ENCODE measurements around the gene S1PR4. TPM values are rescaled to one million over a fixed set of nuclear protein-coding genes. Genes with fewer than 3 reads are reported as not detected.
A peak's percentile ranks its signal among the peaks of the same experiment; 100 is the strongest.

Gene S1PR4
- total RNA-seq, 2 donors from 2014 or later = 1.2 to 6.4 TPM

- ATAC-seq (ENCODE audit: insufficient number of reproducible peaks, low FRiP score, low read depth) (no peak), DNase-seq (ENCODE audit: low spot score) (no peak)
- Histone ChIP-seq H3K27ac (no peak overlapping the region), H3K4me3 (no peak overlapping the region), H3K9me3 (no peaks in the 10 kb centered on the region), H3K27me3 (replicated peaks; ENCODE audit: insufficient read depth) (no peaks in the 10 kb centered on the region), H3K36me3 (no peaks in the 10 kb centered on the region), H3K4me1 (ENCODE audit: control insufficient read depth in 1 of 2, low read depth in 2 of 2) (peaks cover 0 to 5% of the 10 kb centered on the region in 2 donors)
- TF ChIP-seq CTCF (IDR thresholded peaks at IDR 0.05) = no peak
Observed at GRCh38 chr19:3160219-3160618, 18.4 kb upstream of the S1PR4 start.

DNA sequence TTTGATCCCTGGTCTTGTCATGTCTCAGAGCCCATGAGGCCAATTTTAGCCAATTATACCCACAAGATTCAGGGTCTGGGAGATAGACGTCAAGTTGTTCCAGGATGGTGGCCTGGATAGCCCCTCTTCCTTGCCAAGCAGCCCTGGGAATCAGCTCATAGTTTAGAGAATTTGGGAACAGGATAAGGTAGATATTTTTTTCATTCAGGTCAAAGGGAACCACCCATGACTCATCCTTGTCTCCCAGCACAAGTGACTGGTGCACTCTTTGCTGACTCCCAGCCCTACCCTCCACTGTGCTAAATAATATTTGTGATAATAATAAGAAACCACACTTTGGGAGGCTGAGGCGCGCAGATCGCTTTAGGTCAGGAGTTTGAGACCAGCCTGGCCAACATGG lies 17.1 kb upstream of the S1PR4 start:
- no peaks in the 10 kb centered on the region for H3K9me3 ChIP-seq
- no peak for ATAC-seq (ENCODE audit: insufficient number of reproducible peaks, low FRiP score, low read depth)
- H3K4me1 ChIP-seq (ENCODE audit: control insufficient read depth in 1 of 2, low read depth in 2 of 2) = no peaks in the 10 kb centered on the region
- H3K27ac ChIP-seq = no peak overlapping the region
- no peak for DNase-seq (ENCODE audit: low spot score)
- no peaks in the 10 kb centered on the region for H3K27me3 ChIP-seq (replicated peaks; ENCODE audit: insufficient read depth)
- H3K36me3 ChIP-seq = no peaks in the 10 kb centered on the region
- TF ChIP-seq CTCF (IDR thresholded peaks at IDR 0.05) = no peak
- H3K4me3 ChIP-seq = no peak overlapping the region

GRCh38 chr19:3162418-3163229 lies 15.9 kb upstream of the S1PR4 start:
- Histone ChIP-seq H3K4me1 (ENCODE audit: control insufficient read depth in 1 of 2, low read depth in 2 of 2) (no peaks in the 10 kb centered on the region), H3K27ac (no peak overlapping the region), H3K27me3 (replicated peaks; ENCODE audit: insufficient read depth) (no peaks in the 10 kb centered on the region), H3K4me3 (no peak overlapping the region), H3K9me3 (no peaks in the 10 kb centered on the region), H3K36me3 (no peaks in the 10 kb centered on the region)
- ATAC-seq (ENCODE audit: insufficient number of reproducible peaks, low FRiP score, low read depth) = no peak
- no peak for TF ChIP-seq CTCF (IDR thresholded peaks at IDR 0.05)
- no peak for DNase-seq (ENCODE audit: low spot score)

DNA sequence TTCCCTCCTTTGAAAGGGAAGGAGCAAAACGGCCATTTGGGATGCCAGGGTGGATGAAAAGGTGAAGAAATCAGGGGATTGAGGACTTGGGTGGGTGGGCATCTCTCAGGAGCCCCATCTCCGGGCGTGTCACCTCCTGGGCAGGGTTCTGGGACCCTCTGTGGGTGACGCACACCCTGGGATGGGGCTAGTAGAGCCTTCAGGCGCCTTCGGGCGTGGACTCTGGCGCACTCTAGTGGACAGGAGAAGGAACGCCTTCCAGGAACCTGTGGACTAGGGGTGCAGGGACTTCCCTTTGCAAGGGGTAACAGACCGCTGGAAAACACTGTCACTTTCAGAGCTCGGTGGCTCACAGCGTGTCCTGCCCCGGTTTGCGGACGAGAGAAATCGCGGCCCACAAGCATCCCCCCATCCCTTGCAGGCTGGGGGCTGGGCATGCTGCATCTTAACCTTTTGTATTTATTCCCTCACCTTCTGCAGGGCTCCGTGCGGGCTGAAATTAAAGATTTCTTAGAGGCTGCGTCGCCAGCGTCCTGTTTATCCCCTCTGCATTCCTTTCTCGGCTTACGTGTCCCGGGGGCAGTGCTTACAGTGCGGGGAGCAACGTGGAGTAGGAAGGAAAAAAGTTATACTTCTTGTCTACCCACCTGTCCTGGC lies 15.2 kb upstream of the S1PR4 start:
- no peak overlapping the region for H3K4me3 ChIP-seq
- TF ChIP-seq CTCF (IDR thresholded peaks at IDR 0.05) = peak; percentile 90
- ATAC-seq (ENCODE audit: insufficient number of reproducible peaks, low FRiP score, low read depth) (no peak), DNase-seq (ENCODE audit: low spot score) (no peak)
- H3K9me3 ChIP-seq = no peaks in the 10 kb centered on the region
- no peaks in the 10 kb centered on the region for H3K27me3 ChIP-seq (replicated peaks; ENCODE audit: insufficient read depth)
- no peak overlapping the region for H3K27ac ChIP-seq
- H3K4me1 ChIP-seq (ENCODE audit: control insufficient read depth in 1 of 2, low read depth in 2 of 2) = no peaks in the 10 kb centered on the region
- H3K36me3 ChIP-seq = no peaks in the 10 kb centered on the region

DNA sequence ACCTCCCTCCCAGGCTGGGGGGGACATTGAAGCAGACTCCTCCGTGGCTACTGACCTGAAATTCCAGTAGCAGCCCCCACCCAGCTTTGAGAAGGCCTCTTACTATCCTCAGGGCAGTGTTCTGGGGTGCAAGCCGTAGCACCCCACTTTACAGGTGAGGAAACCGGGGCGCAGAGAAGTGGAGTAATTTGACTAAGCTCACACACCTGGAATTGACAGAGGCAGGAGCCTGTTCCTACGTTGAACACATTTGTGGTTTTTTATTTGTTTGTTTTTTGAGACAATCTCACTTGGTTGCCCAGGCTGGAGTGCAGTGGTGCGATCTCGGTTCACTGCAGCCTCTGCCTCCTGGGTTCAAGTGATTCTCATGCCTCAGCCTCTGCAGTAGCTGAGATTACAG lies 14.6 kb upstream of the S1PR4 start:
- no peak overlapping the region for H3K27ac ChIP-seq
- no peaks in the 10 kb centered on the region for H3K27me3 ChIP-seq (replicated peaks; ENCODE audit: insufficient read depth)
- no peak overlapping the region for H3K4me3 ChIP-seq
- no peaks in the 10 kb centered on the region for H3K9me3 ChIP-seq
- H3K4me1 ChIP-seq (ENCODE audit: control insufficient read depth in 1 of 2, low read depth in 2 of 2) = no peaks in the 10 kb centered on the region
- TF ChIP-seq CTCF (IDR thresholded peaks at IDR 0.05) = no peak
- H3K36me3 ChIP-seq = no peaks in the 10 kb centered on the region
- DNase-seq (ENCODE audit: low spot score) (no peak), ATAC-seq (ENCODE audit: insufficient number of reproducible peaks, low FRiP score, low read depth) (no peak)

All from thoracic aorta (tissue), 2 donors.